Naive thymus-derived CD8-positive, alpha-beta T cell (primary cell): Measurements from ENCODE around the gene MAPK8IP1. TPM values are rescaled to one million over a fixed set of nuclear protein-coding genes. Genes with fewer than 3 reads are reported as not detected.
A peak's percentile ranks its signal among the peaks of the same experiment; 100 is the strongest.
"Not testable (repeated sequence)": the region's sequence is repeated elsewhere in the genome, so short reads cannot be mapped to it uniquely, and the experiment has no call there.

Source experiments
- ATAC-seq, 2 donors: fragments of 150-1000 bp; cut with Tn5 transposase in 1 of 2; sonication (Bioruptor Pico), chemical (Tn5 transposase) in 1 of 2; 1 replicate in 1 of 2; 2 replicates in 1 of 2; pipeline ENCODE4 v1.10.0; 2021; ENCODE audit warnings: mild to moderate bottlenecking in 2 of 2, moderate library complexity in 2 of 2
- POLR2A ChIA-PET: fragments of 350-600 bp; sonication (Branson Sonifier 250); formaldehyde crosslinking; loops from one replicate; lab custom pipeline; 2021; ENCODE audit warnings: antibody characterized with exemption; lab: Charles Lee
- DNase-seq, 10 donors: peaks; one replicate each; pipeline versions ENCODE4 v3.0.0 to v3.0.0-alpha.2; 2020 to 2022
- H3K27ac Mint-ChIP-seq, 10 donors: one replicate each; pipeline ENCODE4 v1.8.0; 2020 to 2022; ENCODE audit warnings: mild to moderate bottlenecking in 10 of 10, mixed read lengths in 10 of 10, moderate library complexity in 4 of 10, inconsistent platforms in 1 of 10
- H3K27me3 Mint-ChIP-seq, 5 donors: one replicate each; pipeline ENCODE4 v1.8.0; 2021 to 2022; ENCODE audit warnings: mixed read lengths in 5 of 5
- H3K36me3 Mint-ChIP-seq, 3 donors: one replicate each; pipeline ENCODE4 v1.8.0; 2020 to 2022; ENCODE audit warnings: mixed read lengths in 3 of 3, mild to moderate bottlenecking in 2 of 3, inconsistent platforms in 1 of 3
- H3K4me1 Mint-ChIP-seq, 4 donors: one replicate each; pipeline ENCODE4 v1.8.0; 2021 to 2022; ENCODE audit warnings: mixed read lengths in 4 of 4
- H3K4me3 Mint-ChIP-seq, 10 donors: one replicate each; pipeline ENCODE4 v1.8.0; 2020 to 2022; ENCODE audit warnings: mild to moderate bottlenecking in 10 of 10, mixed read lengths in 10 of 10, moderate library complexity in 6 of 10, inconsistent platforms in 1 of 10
- H3K9me3 Mint-ChIP-seq, 9 donors: one replicate each; pipeline ENCODE4 v1.8.0; 2020 to 2022; ENCODE audit warnings: mixed read lengths in 9 of 9, mild to moderate bottlenecking in 3 of 9, inconsistent platforms in 1 of 9, moderate library complexity in 1 of 9
- polyA plus RNA-seq, 3 donors: library from polyadenylated mRNA; unstranded; fragments of 300-500 nt; fragmentation: Illumina TruSeq; gene quantifications; one replicate each; pipeline ENCODE4 v1.2.3, GENCODE V29; 2021
- total RNA-seq, 8 experiments: library from RNA in 2 of 8; stranded (reverse) in 2 of 8; gene quantifications; one replicate each; pipeline ENCODE4 v1.2.3 and lab custom pipeline; 2021 to 2026

Gene MAPK8IP1
- total and polyA plus RNA-seq, 5 experiments from 2014 or later = 1.6 to 2.1 TPM; not detected in 3

GRCh38 chr11:45897556-45897955, 12.1 kb downstream of the MAPK8IP1 start:
- H3K9me3 Mint-ChIP-seq = no peaks in the 10 kb centered on the region
- ATAC-seq = no peak
- POLR2A ChIA-PET = no interaction called here
- H3K4me1 Mint-ChIP-seq = peaks cover 4 to 17% (median 7%) of the 10 kb centered on the region in 4 donors
- no peaks in the 10 kb centered on the region for H3K36me3 Mint-ChIP-seq
- DNase-seq = no peak
- H3K27me3 Mint-ChIP-seq = peaks cover 14 to 62% (median 24%) of the 10 kb centered on the region in 5 donors
- H3K4me3 Mint-ChIP-seq = no peak overlapping the region
- H3K27ac Mint-ChIP-seq = no peak overlapping the region

- Mint-ChIP-seq H3K27ac (peak overlapping the region in 4 of 10 donors; percentile 18 to 80 (median 48)), H3K4me1 (peaks cover 5 to 17% (median 7%) of the 10 kb centered on the region in 4 donors), H3K27me3 (peaks cover 11 to 49% (median 16%) of the 10 kb centered on the region in 5 donors), H3K36me3 (no peaks in the 10 kb centered on the region), H3K4me3 (peak overlapping the region; percentile 50 to 80 (median 74)), H3K9me3 (no peaks in the 10 kb centered on the region)
- POLR2A ChIA-PET = interaction anchor here (0.7 kb wide), 1 partner anchor 54 kb away, joined by 4 read pairs; no protein-coding TSS in a partner anchor
- no peak for DNase-seq
- no peak for ATAC-seq
Observed at GRCh38 chr11:45899086-45899447, 13.6 kb downstream of the MAPK8IP1 start.

GRCh38 chr11:45899448-45900174, 14.2 kb downstream of the MAPK8IP1 start:
- no peaks in the 10 kb centered on the region for H3K9me3 Mint-ChIP-seq
- peak overlapping the region; percentile 50 to 80 (median 74) for H3K4me3 Mint-ChIP-seq
- peak; percentile 53 to 89 (median 65) for DNase-seq
- peak overlapping the region in 6 of 10 donors; percentile 18 to 80 (median 44) for H3K27ac Mint-ChIP-seq
- ATAC-seq = peak; percentile 78 to 81
- POLR2A ChIA-PET = interaction anchor here (0.7 kb wide), 1 partner anchor 55 kb away, joined by 4 read pairs; no protein-coding TSS in a partner anchor
- no peaks in the 10 kb centered on the region for H3K36me3 Mint-ChIP-seq
- peaks cover 10 to 44% (median 13%) of the 10 kb centered on the region in 5 donors for H3K27me3 Mint-ChIP-seq
- peaks cover 5 to 17% (median 9%) of the 10 kb centered on the region in 4 donors for H3K4me1 Mint-ChIP-seq

GRCh38 chr11:45900175-45900800, 14.8 kb downstream of the MAPK8IP1 start:
- POLR2A ChIA-PET = interaction anchor here (1.0 to 1.1 kb wide), 2 partner anchors 15 to 17 kb away, joined by 3 to 5 read pairs; partner anchors contain the start of gene PEX16
- peaks cover 3 to 37% (median 7%) of the 10 kb centered on the region in 5 donors for H3K27me3 Mint-ChIP-seq
- H3K9me3 Mint-ChIP-seq, DNase-seq, H3K36me3 Mint-ChIP-seq: not testable (repeated sequence)
- peak overlapping the region in 5 of 10 donors; percentile 20 to 82 (median 47) for H3K27ac Mint-ChIP-seq
- H3K4me3 Mint-ChIP-seq = peak overlapping the region; percentile 53 to 80 (median 70)
- H3K4me1 Mint-ChIP-seq = peaks cover 2 to 19% (median 10%) of the 10 kb centered on the region in 4 donors
- ATAC-seq = peak; percentile 11 to 18

GRCh38 chr11:45900916-45901617, 15.6 kb downstream of the MAPK8IP1 start:
- ATAC-seq (no peak), DNase-seq (no peak)
- H3K4me1 Mint-ChIP-seq = peaks cover 2 to 23% (median 14%) of the 10 kb centered on the region in 4 donors
- peaks cover 3 to 30% (median 5%) of the 10 kb centered on the region in 5 donors for H3K27me3 Mint-ChIP-seq
- H3K36me3 Mint-ChIP-seq = no peaks in the 10 kb centered on the region
- H3K27ac Mint-ChIP-seq = peak overlapping the region in 6 of 10 donors; percentile 20 to 82 (median 52)
- POLR2A ChIA-PET = interaction anchor here (0.5 to 1.1 kb wide), 3 partner anchors 14 to 50 kb away, joined by 3 to 5 read pairs (median 5); partner anchors contain the start of gene PEX16
- peak overlapping the region; percentile 53 to 80 (median 70) for H3K4me3 Mint-ChIP-seq
- no peaks in the 10 kb centered on the region for H3K9me3 Mint-ChIP-seq

GRCh38 chr11:45901626-45902025, 16.2 kb downstream of the MAPK8IP1 start:
- POLR2A ChIA-PET = interaction anchor here (1.0 kb wide), 1 partner anchor 16 kb away, joined by 3 read pairs; the partner anchor contains the start of gene PEX16
- DNase-seq (no peak), ATAC-seq (no peak)
- no peaks in the 10 kb centered on the region for H3K36me3 Mint-ChIP-seq
- peaks cover 5 to 23% (median 19%) of the 10 kb centered on the region in 4 donors for H3K4me1 Mint-ChIP-seq
- H3K4me3 Mint-ChIP-seq = peak overlapping the region in 4 of 10 donors; percentile 15 to 75 (median 42)
- H3K9me3 Mint-ChIP-seq = no peaks in the 10 kb centered on the region
- peaks cover 3 to 26% (median 5%) of the 10 kb centered on the region in 5 donors for H3K27me3 Mint-ChIP-seq
- H3K27ac Mint-ChIP-seq = peak overlapping the region in 2 of 10 donors; percentile 56 to 82

GRCh38 chr11:45902452-45903380, 17.3 kb downstream of the MAPK8IP1 start:
- Mint-ChIP-seq H3K27ac (peak overlapping the region in 1 of 10 donors; percentile 82), H3K27me3 (peaks cover 3 to 17% (median 5%) of the 10 kb centered on the region in 5 donors), H3K4me3 (no peak overlapping the region), H3K9me3 (no peaks in the 10 kb centered on the region), H3K4me1 (peaks cover 5 to 24% (median 20%) of the 10 kb centered on the region in 4 donors), H3K36me3 (no peaks in the 10 kb centered on the region)
- ATAC-seq (no peak), DNase-seq (no peak)
- POLR2A ChIA-PET = no interaction called here

- POLR2A ChIA-PET = no interaction called here
- Mint-ChIP-seq H3K9me3 (no peaks in the 10 kb centered on the region), H3K4me3 (no peak overlapping the region), H3K4me1 (peaks cover 9 to 21% (median 19%) of the 10 kb centered on the region in 4 donors), H3K27ac (no peak overlapping the region), H3K36me3 (peaks cover 0 to 3% (median 0%) of the 10 kb centered on the region in 3 donors), H3K27me3 (peaks cover 0 to 5% (median 0%) of the 10 kb centered on the region in 5 donors)
- ATAC-seq = no peak
- no peak for DNase-seq
Observed at GRCh38 chr11:45904309-45904915, 19.0 kb downstream of the MAPK8IP1 start.

- peak overlapping the region in 1 of 10 donors; percentile 9 for H3K27ac Mint-ChIP-seq
- H3K4me1 Mint-ChIP-seq = peaks cover 8 to 20% (median 19%) of the 10 kb centered on the region in 4 donors
- no peak for DNase-seq
- ATAC-seq = no peak
- H3K27me3 Mint-ChIP-seq = peaks cover 0 to 5% (median 0%) of the 10 kb centered on the region in 5 donors
- no peak overlapping the region for H3K4me3 Mint-ChIP-seq
- no peaks in the 10 kb centered on the region for H3K9me3 Mint-ChIP-seq
- POLR2A ChIA-PET = no interaction called here
- peaks cover 0 to 8% (median 0%) of the 10 kb centered on the region in 3 donors for H3K36me3 Mint-ChIP-seq
Observed at GRCh38 chr11:45905095-45905494, 19.6 kb downstream of the MAPK8IP1 start.

GRCh38 chr11:45905576-45905975, 20.1 kb downstream of the MAPK8IP1 start:
- H3K9me3 Mint-ChIP-seq, H3K4me3 Mint-ChIP-seq, DNase-seq, H3K36me3 Mint-ChIP-seq, POLR2A ChIA-PET, H3K27me3 Mint-ChIP-seq: not testable (repeated sequence)
- peak; percentile 9 to 20 for ATAC-seq
- Mint-ChIP-seq H3K4me1 (peaks cover 8 to 18% (median 17%) of the 10 kb centered on the region in 4 donors), H3K27ac (peak overlapping the region in 2 of 10 donors; percentile 9 to 12)

GRCh38 chr11:45906096-45906682, 20.7 kb downstream of the MAPK8IP1 start:
- H3K27ac Mint-ChIP-seq = peak overlapping the region in 2 of 10 donors; percentile 22 to 31
- POLR2A ChIA-PET = no interaction called here
- H3K36me3 Mint-ChIP-seq = peaks cover 0 to 16% (median 0%) of the 10 kb centered on the region in 3 donors
- no peaks in the 10 kb centered on the region for H3K9me3 Mint-ChIP-seq
- peak overlapping the region in 1 of 10 donors; percentile 28 for H3K4me3 Mint-ChIP-seq
- peaks cover 10 to 18% (median 15%) of the 10 kb centered on the region in 4 donors for H3K4me1 Mint-ChIP-seq
- ATAC-seq (no peak), DNase-seq (no peak)
- H3K27me3 Mint-ChIP-seq = no peaks in the 10 kb centered on the region
